Activated T-cell treated with anti-CD3 and anti-CD28 coated beads, Interleukin-2, amount 50 U/mL, for 72 hours (primary cell): ENCODE results near the gene EPHB2. TPM values are rescaled to one million over a fixed set of nuclear protein-coding genes. Genes with fewer than 3 reads are reported as not detected.

Source experiments
- ATAC-seq, 2 donors: fragments of 150-1000 bp; cut with Tn5 transposase; replicated peaks in 1 of 2; 2 replicates each; pipeline ENCODE4 v1.10.0; 2021; ENCODE audit warnings: moderate library complexity in 2 of 2, mild to moderate bottlenecking in 1 of 2
- DNase-seq, 2 donors: peaks; one replicate each; pipeline ENCODE4 v3.0.0; 2021 to 2022; ENCODE audit warnings: mixed read lengths in 1 of 2
- H3K27ac Mint-ChIP-seq: one replicate; pipeline ENCODE4 v1.8.0; 2022; ENCODE audit warnings: mild to moderate bottlenecking, moderate library complexity, mixed read lengths
- H3K27me3 Mint-ChIP-seq: one replicate; pipeline ENCODE4 v1.8.0; 2022; ENCODE audit warnings: low read depth, mixed read lengths
- H3K36me3 Mint-ChIP-seq, 2 donors: one replicate each; pipeline ENCODE4 v1.8.0; 2022; ENCODE audit warnings: mixed read lengths in 2 of 2, mild to moderate bottlenecking in 1 of 2; ENCODE audit not compliant: insufficient read depth in 2 of 2
- H3K4me1 Mint-ChIP-seq: one replicate; pipeline ENCODE4 v1.8.0; 2022; ENCODE audit warnings: low read depth, mixed read lengths
- H3K4me3 Mint-ChIP-seq, 2 donors: one replicate each; pipeline ENCODE4 v1.8.0; 2022; ENCODE audit warnings: mild to moderate bottlenecking in 2 of 2, mixed read lengths in 2 of 2, moderate library complexity in 2 of 2
- H3K9me3 Mint-ChIP-seq, 2 donors: one replicate each; pipeline ENCODE4 v1.8.0; 2022; ENCODE audit warnings: mixed read lengths in 2 of 2
- total RNA-seq, 2 donors: library from RNA; stranded (reverse); gene quantifications; one replicate each; pipeline ENCODE4 v1.2.3, GENCODE V29; 2022

Gene EPHB2
- total RNA-seq, 2 donors from 2014 or later: 0.22 TPM; not detected in 1

GRCh38 chr1:22801761-22802160 is 91.1 kb downstream of the EPHB2 start:
- Mint-ChIP-seq H3K27ac (no peak overlapping the region), H3K4me3 (no peak overlapping the region), H3K36me3 (no peaks in the 10 kb centered on the region), H3K4me1 (no peaks in the 10 kb centered on the region), H3K9me3 (no peaks in the 10 kb centered on the region), H3K27me3 (no peaks in the 10 kb centered on the region)
- DNase-seq (no peak), ATAC-seq (no peak)

- no peak overlapping the region for H3K27ac Mint-ChIP-seq
- no peak for DNase-seq
- ATAC-seq: no peak
- no peak overlapping the region for H3K4me3 Mint-ChIP-seq
- no peaks in the 10 kb centered on the region for H3K9me3 Mint-ChIP-seq
- H3K4me1 Mint-ChIP-seq: no peaks in the 10 kb centered on the region
- H3K27me3 Mint-ChIP-seq: no peaks in the 10 kb centered on the region
- H3K36me3 Mint-ChIP-seq: no peaks in the 10 kb centered on the region
Measured at GRCh38 chr1:22803833-22804232, 93.2 kb downstream of the EPHB2 start.

DNA sequence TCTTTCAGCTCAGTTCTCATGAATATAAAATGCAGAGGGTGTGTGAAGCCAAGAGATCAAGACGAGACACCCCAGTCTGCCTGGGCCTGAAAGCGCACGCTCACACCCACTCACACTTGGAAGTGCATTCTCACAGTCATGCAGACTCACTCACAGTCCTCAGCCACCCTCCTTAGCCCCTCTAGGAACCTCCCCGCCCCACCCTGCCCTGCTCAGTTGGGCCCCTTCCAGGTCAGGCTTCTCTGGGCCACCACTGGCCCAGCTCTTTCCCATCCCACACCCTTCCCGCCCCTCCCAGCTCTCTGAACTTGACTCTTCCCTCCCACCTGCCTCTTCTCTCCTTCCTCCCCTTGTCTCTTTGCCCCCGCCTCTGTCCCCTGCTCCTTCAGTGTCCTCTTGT is 93.8 kb downstream of the EPHB2 start:
- H3K9me3 Mint-ChIP-seq: no peaks in the 10 kb centered on the region
- H3K4me3 Mint-ChIP-seq: no peak overlapping the region
- H3K27me3 Mint-ChIP-seq: no peaks in the 10 kb centered on the region
- H3K27ac Mint-ChIP-seq: no peak overlapping the region
- H3K4me1 Mint-ChIP-seq: no peaks in the 10 kb centered on the region
- no peaks in the 10 kb centered on the region for H3K36me3 Mint-ChIP-seq
- DNase-seq (no peak), ATAC-seq (no peak)

GRCh38 chr1:22804969-22805671 is 94.5 kb downstream of the EPHB2 start:
- no peak for DNase-seq
- H3K4me1 Mint-ChIP-seq: no peaks in the 10 kb centered on the region
- no peak for ATAC-seq
- H3K27ac Mint-ChIP-seq: no peak overlapping the region
- H3K36me3 Mint-ChIP-seq: no peaks in the 10 kb centered on the region
- no peaks in the 10 kb centered on the region for H3K27me3 Mint-ChIP-seq
- H3K4me3 Mint-ChIP-seq: no peak overlapping the region
- H3K9me3 Mint-ChIP-seq: no peaks in the 10 kb centered on the region

DNA sequence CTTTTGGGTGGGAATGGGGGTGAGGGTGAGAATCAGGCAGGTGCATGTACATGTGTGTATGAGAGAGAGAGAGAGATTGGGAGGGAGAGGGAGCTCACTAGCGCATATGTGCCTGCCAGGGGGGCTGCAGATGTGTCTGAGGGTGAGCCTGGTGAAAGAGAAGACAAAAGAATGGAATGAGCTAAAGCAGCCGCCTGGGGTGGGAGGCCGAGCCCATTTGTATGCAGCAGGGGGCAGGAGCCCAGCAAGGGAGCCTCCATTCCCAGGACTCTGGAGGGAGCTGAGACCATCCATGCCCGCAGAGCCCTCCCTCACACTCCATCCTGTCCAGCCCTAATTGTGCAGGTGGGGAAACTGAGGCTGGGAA is 95.0 kb downstream of the EPHB2 start:
- no peaks in the 10 kb centered on the region for H3K4me1 Mint-ChIP-seq
- no peaks in the 10 kb centered on the region for H3K9me3 Mint-ChIP-seq
- no peak overlapping the region for H3K4me3 Mint-ChIP-seq
- DNase-seq: no peak
- H3K36me3 Mint-ChIP-seq: no peaks in the 10 kb centered on the region
- ATAC-seq: no peak
- H3K27ac Mint-ChIP-seq: no peak overlapping the region
- no peaks in the 10 kb centered on the region for H3K27me3 Mint-ChIP-seq

- Mint-ChIP-seq H3K27ac (no peak overlapping the region), H3K27me3 (no peaks in the 10 kb centered on the region), H3K9me3 (no peaks in the 10 kb centered on the region)
Measured at GRCh38 chr1:22806584-22806983, 95.9 kb downstream of the EPHB2 start.

DNA sequence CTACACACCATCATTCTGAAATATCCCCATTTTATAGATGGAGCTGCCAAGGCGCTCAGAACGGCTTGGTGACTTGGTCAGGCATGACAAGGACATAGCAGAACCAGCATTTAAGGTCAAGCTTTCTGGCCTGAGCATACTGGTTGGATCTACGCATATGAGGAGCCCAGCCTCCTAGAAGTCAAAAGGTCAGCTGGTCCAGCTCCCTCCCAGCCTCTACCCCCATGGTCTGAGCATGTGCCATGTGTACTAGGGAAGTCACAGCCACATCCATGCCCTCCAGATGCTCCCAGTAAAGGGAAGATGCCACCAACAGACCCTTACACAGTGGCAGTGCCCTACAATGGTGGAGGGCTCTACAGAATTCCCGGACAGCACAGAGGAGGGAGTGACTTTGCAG is 96.7 kb downstream of the EPHB2 start:
- Mint-ChIP-seq H3K27me3 (no peaks in the 10 kb centered on the region), H3K36me3 (no peaks in the 10 kb centered on the region), H3K4me3 (no peak overlapping the region), H3K9me3 (no peaks in the 10 kb centered on the region), H3K4me1 (no peaks in the 10 kb centered on the region), H3K27ac (no peak overlapping the region)
- ATAC-seq (no peak), DNase-seq (no peak)

More at GRCh38 chr1:22806584-22806983, 95.9 kb downstream of the EPHB2 start:
- no peaks in the 10 kb centered on the region for H3K4me1 Mint-ChIP-seq
- ATAC-seq (no peak), DNase-seq (no peak)
- no peak overlapping the region for H3K4me3 Mint-ChIP-seq
- no peaks in the 10 kb centered on the region for H3K36me3 Mint-ChIP-seq

- Mint-ChIP-seq H3K36me3 (no peaks in the 10 kb centered on the region), H3K4me3 (no peak overlapping the region), H3K9me3 (no peaks in the 10 kb centered on the region), H3K4me1 (no peaks in the 10 kb centered on the region), H3K27me3 (no peaks in the 10 kb centered on the region), H3K27ac (no peak overlapping the region)
- no peak for DNase-seq
- no peak for ATAC-seq
Measured at GRCh38 chr1:22808186-22808675, 97.6 kb downstream of the EPHB2 start.

DNA sequence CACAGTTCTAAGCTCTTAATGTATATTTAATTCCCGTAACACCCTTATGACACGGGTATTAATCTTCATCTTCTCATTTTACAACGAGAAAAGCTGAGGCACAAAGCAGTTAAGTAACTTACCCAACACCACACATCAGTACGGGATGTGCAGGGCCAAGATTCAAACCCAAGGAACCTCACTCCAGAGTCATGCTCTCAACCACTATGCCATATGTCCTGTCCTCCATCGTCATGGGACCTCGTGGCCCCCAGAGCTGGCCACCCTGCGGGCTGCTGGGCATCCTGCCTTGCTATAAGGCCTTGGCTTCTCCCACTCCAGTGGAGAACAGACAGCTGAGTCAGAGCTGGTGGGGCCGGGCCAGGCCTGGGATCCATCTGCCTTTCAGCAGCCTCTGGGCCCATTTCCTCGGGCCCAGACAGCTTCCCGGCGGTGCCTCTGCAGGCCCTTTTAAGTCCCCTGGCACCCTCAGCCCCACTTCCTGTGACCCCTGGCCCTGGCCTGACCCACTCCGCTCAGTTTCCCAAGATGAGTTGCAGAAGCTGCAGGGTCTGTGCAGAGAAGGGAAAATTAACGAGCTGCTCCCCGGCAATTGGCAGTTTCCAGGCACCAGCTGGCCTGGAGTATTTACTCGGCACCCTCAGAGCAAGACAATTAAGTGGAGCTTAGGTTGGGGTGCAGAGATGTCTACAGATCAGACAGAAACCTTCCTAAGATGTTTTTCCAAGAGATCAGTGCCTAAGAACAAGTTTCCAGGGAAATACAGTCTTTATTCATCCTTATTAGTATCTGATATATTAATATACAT is 98.2 kb downstream of the EPHB2 start:
- no peak overlapping the region for H3K4me3 Mint-ChIP-seq
- H3K9me3 Mint-ChIP-seq: no peaks in the 10 kb centered on the region
- no peaks in the 10 kb centered on the region for H3K4me1 Mint-ChIP-seq
- DNase-seq: no peak
- no peaks in the 10 kb centered on the region for H3K27me3 Mint-ChIP-seq
- no peak for ATAC-seq
- H3K27ac Mint-ChIP-seq: no peak overlapping the region
- H3K36me3 Mint-ChIP-seq: no peaks in the 10 kb centered on the region

- Mint-ChIP-seq H3K4me1 (no peaks in the 10 kb centered on the region), H3K27ac (no peak overlapping the region), H3K27me3 (no peaks in the 10 kb centered on the region), H3K36me3 (no peaks in the 10 kb centered on the region), H3K4me3 (no peak overlapping the region), H3K9me3 (no peaks in the 10 kb centered on the region)
- DNase-seq (no peak), ATAC-seq (no peak)
Measured at GRCh38 chr1:22809783-22810182, 99.1 kb downstream of the EPHB2 start.

DNA sequence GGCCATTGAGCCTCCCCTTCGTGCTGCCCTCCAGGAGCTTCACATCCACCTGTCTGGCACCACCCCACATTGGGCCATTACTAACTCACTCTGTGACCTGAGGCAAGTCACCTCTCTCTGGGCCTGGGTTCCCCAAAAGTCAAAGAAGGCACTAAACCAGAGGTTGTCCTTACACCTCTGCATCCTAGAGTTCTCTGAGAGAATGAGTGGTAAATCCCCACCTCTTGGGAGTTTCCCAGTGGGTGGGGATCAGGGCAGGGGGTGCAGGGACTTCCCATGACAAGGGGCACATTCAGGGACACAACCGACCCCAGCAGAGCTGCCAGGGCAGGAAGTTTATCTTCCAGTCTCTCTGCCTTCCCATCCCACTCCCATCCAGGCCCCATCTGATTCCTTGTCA is 99.7 kb downstream of the EPHB2 start:
- no peak for ATAC-seq
- no peak for DNase-seq
- Mint-ChIP-seq H3K4me1 (no peaks in the 10 kb centered on the region), H3K9me3 (no peaks in the 10 kb centered on the region), H3K36me3 (no peaks in the 10 kb centered on the region), H3K4me3 (no peak overlapping the region), H3K27ac (no peak overlapping the region), H3K27me3 (no peaks in the 10 kb centered on the region)

GRCh38 chr1:22812092-22812880 is 101.6 kb downstream of the EPHB2 start:
- Mint-ChIP-seq H3K9me3 (no peaks in the 10 kb centered on the region), H3K4me3 (no peak overlapping the region), H3K4me1 (no peaks in the 10 kb centered on the region), H3K27me3 (no peaks in the 10 kb centered on the region), H3K27ac (no peak overlapping the region), H3K36me3 (no peaks in the 10 kb centered on the region)
- ATAC-seq (no peak), DNase-seq (no peak)
